PC-9 (cell line): ENCODE results near the gene GLCE.

Experiments used
- CTCF ChIP-seq: fragments of 200-600 bp; sonication (generic); conservative IDR thresholded peaks from 2 replicates; pipeline ENCODE4 v1.6.1; 2017; ENCODE audit warnings: mixed run types, antibody characterized with exemption, mild to moderate bottlenecking, moderate library complexity
- EZH2 ChIP-seq: fragments of 200-600 bp; sonication (generic); IDR thresholded peaks from 2 replicates; pipeline ENCODE4 v1.8.0; 2017; ENCODE audit warnings: antibody characterized with exemption, low read depth

- TF ChIP-seq CTCF: no peak
- no peak for TF ChIP-seq EZH2
Measured at GRCh38 chr15:69117431-69117871, 43.0 kb upstream of the GLCE start.
